Body of pancreas (tissue), 4 donors: ENCODE data around the gene STK11IP. TPM values are rescaled to one million over a fixed set of nuclear protein-coding genes. Genes with fewer than 3 reads are reported as not detected.

Source experiments
- ATAC-seq: fragments of 150-250 bp; one replicate; pipeline ENCODE4 v1.9.1; 2016
- DNase-seq, 4 donors: peaks; one replicate each; pipeline ENCODE4 v3.0.0-alpha.2; 2019
- H3K27ac ChIP-seq, 4 donors: fragments of 200-600 bp; sonication (generic); 1 replicate in 3 of 4; 2 replicates in 1 of 4; pipeline versions ENCODE4 v1.5.1 to v1.6.1; 2016 to 2019; ENCODE audit warnings: mild to moderate bottlenecking in 1 of 4, mixed read lengths in 1 of 4, moderate library complexity in 1 of 4
- H3K27me3 ChIP-seq, 2 donors: fragments of 200-600 bp; sonication (generic); one replicate each; pipeline ENCODE4 v1.6.0; 2016; ENCODE audit warnings: mild to moderate bottlenecking in 1 of 2
- H3K36me3 ChIP-seq, 2 donors: fragments of 200-600 bp; sonication (generic); replicated peaks in 1 of 2; 2 replicates each; pipeline ENCODE4 v1.5.1; 2016; ENCODE audit warnings: low read depth in 2 of 2; ENCODE audit not compliant: insufficient read depth in 1 of 2
- H3K4me1 ChIP-seq: fragments of 200-600 bp; sonication (generic); one replicate; pipeline ENCODE4 v1.6.0; 2016
- H3K4me3 ChIP-seq, 2 donors: fragments of 200-600 bp; sonication (generic); 1 replicate in 1 of 2; 2 replicates in 1 of 2; pipeline ENCODE4 v1.5.1; 2016 to 2019
- H3K9me3 ChIP-seq, 3 donors: fragments of 200-600 bp; sonication (generic); 1 replicate in 2 of 3; 2 replicates in 1 of 3; pipeline ENCODE4 v1.5.1; 2016
- CTCF ChIP-seq, 7 experiments: fragments of 450-650 bp in 4 of 7; fragments of 200-600 bp in 3 of 7; sonication (generic) in 3 of 7; IDR thresholded peaks; one replicate each; pipeline ENCODE4 v1.5.1; 2016 to 2019; ENCODE audit warnings: antibody characterized with exemption in 7 of 7
- POLR2A ChIP-seq, 3 donors: fragments of 450-650 bp; IDR thresholded peaks; one replicate each; pipeline ENCODE4 v1.6.1; 2016; ENCODE audit warnings: antibody characterized with exemption in 3 of 3, mild to moderate bottlenecking in 2 of 3
- WGBS, 2 donors: methylation state at CpG; one replicate each; pipeline ENCODE4 v1.1.5; 2017; 5-methylcytosine and 5-hydroxymethylcytosine counted together
- intact Hi-C: fragments of 100-400 bp; cut with DNase I; formaldehyde crosslinking; loops from one replicate; pipeline ENCODE4 v1.15.1; 2023
- total RNA-seq, 2 donors: library from RNA; depleted of rRNA; stranded (reverse); fragments of >200 nt; gene quantifications; one replicate each; pipeline ENCODE4 v1.1.0, GENCODE V29; 2016

Gene STK11IP
- total RNA-seq, 2 donors from 2014 or later: 9.6 to 18.1 TPM

- intact Hi-C loops: no loop called here
- DNase-seq (peak in 1 of 4 donors; percentile 43), ATAC-seq (peak; percentile 26)
- Histone ChIP-seq H3K36me3 (no peaks in the 10 kb centered on the region), H3K27me3 (no peaks in the 10 kb centered on the region), H3K4me1 (peaks cover 27% of the 10 kb centered on the region), H3K4me3 (peak overlapping the region; percentile 39 to 56), H3K27ac (peak overlapping the region; percentile 65 to 91 (median 86)), H3K9me3 (no peaks in the 10 kb centered on the region)
- TF ChIP-seq CTCF (IDR thresholded peaks at IDR 0.05) (no peak), POLR2A (IDR thresholded peaks at IDR 0.05) (no peak)
- 0% methylated on average over 48 of the region's 55 CpGs; no CpG with 5 or more reads in 1 of the 2 donors for WGBS, 2 donors
Observed at GRCh38 chr2:219570924-219571310, 26.7 kb upstream of the STK11IP start.

- Histone ChIP-seq H3K27me3 (no peaks in the 10 kb centered on the region), H3K27ac (peak within 1 kb of the TSS; percentile 65 to 91 (median 86)), H3K36me3 (no peaks in the 10 kb centered on the region), H3K9me3 (no peaks in the 10 kb centered on the region), H3K4me1 (peaks cover 32% of the 10 kb centered on the region), H3K4me3 (peak within 1 kb of the TSS; percentile 39 to 56)
- DNase-seq (peak; percentile 82 to 93 (median 88)), ATAC-seq (peak; percentile 78)
- TF ChIP-seq POLR2A (IDR thresholded peaks at IDR 0.05) (peak; percentile 17 to 70 (median 63)), CTCF (IDR thresholded peaks at IDR 0.05) (peak in 2 of 7 experiments; percentile 6 to 10)
- intact Hi-C loops: no loop called here
- 6 to 7% methylated on average over 18 to 32 of the region's 42 CpGs for WGBS, 2 donors
Observed at GRCh38 chr2:219571311-219572236, 26.1 kb upstream of the STK11IP start, which contains the start of gene OBSL1. TSS of gene OBSL1 (minus strand) at chr2:219571539. CDS start at chr2:219571232, 307 bp downstream.

GRCh38 chr2:219572237-219573001 lies 25.2 kb upstream of the STK11IP start, which contains the start of gene INHA:
TSS of gene INHA (plus strand) at chr2:219572310. CDS start at chr2:219572375, 65 bp downstream.
- DNase-seq (no peak), ATAC-seq (no peak)
- 77 to 78% methylated on average over 5 to 13 of the region's 13 CpGs for WGBS, 2 donors
- intact Hi-C loops: no loop called here
- TF ChIP-seq CTCF (IDR thresholded peaks at IDR 0.05) (no peak), POLR2A (IDR thresholded peaks at IDR 0.05) (no peak)
- H3K27me3 ChIP-seq: no peaks in the 10 kb centered on the region
- peak within 1 kb of the TSS; percentile 39 to 56 for H3K4me3 ChIP-seq
- peak within 1 kb of the TSS; percentile 65 to 91 (median 86) for H3K27ac ChIP-seq
- no peaks in the 10 kb centered on the region for H3K36me3 ChIP-seq
- peaks cover 39% of the 10 kb centered on the region for H3K4me1 ChIP-seq
- no peaks in the 10 kb centered on the region for H3K9me3 ChIP-seq

- peaks cover 39% of the 10 kb centered on the region for H3K4me1 ChIP-seq
Observed at GRCh38 chr2:219573166-219573565, 24.5 kb upstream of the STK11IP start.

More at GRCh38 chr2:219573166-219573565, 24.5 kb upstream of the STK11IP start:
- ATAC-seq (no peak), DNase-seq (no peak)
- intact Hi-C loops: no loop called here
- TF ChIP-seq POLR2A (IDR thresholded peaks at IDR 0.05): no peak
- 71 to 75% methylated on average over 5 of the region's 5 CpGs for WGBS, 2 donors
- no peaks in the 10 kb centered on the region for H3K36me3 ChIP-seq
- H3K27me3 ChIP-seq: no peaks in the 10 kb centered on the region
- no peak overlapping the region for H3K27ac ChIP-seq
- no peaks in the 10 kb centered on the region for H3K9me3 ChIP-seq
- no peak overlapping the region for H3K4me3 ChIP-seq
